B cell (primary cell): ENCODE measurements around the gene KIAA1217.

ENCODE experiments used
- EZH2 ChIP-seq: IDR thresholded peaks from 2 replicates; pipeline ENCODE4 v1.6.1; 2012; ENCODE audit warnings: borderline replicate concordance, low read depth, mild to moderate bottlenecking, moderate library complexity, low read length; ENCODE audit not compliant: insufficient read depth, poor library complexity, severe bottlenecking
- TF ChIP-seq, protein P1 (sequence below): fragments of 200-600 bp; IDR thresholded peaks from one replicate; pipeline ENCODE4 v1.8.0; 2022; ENCODE audit warnings: antibody characterized with exemption, mild to moderate bottlenecking

- TF ChIP-seq, protein P1, sequence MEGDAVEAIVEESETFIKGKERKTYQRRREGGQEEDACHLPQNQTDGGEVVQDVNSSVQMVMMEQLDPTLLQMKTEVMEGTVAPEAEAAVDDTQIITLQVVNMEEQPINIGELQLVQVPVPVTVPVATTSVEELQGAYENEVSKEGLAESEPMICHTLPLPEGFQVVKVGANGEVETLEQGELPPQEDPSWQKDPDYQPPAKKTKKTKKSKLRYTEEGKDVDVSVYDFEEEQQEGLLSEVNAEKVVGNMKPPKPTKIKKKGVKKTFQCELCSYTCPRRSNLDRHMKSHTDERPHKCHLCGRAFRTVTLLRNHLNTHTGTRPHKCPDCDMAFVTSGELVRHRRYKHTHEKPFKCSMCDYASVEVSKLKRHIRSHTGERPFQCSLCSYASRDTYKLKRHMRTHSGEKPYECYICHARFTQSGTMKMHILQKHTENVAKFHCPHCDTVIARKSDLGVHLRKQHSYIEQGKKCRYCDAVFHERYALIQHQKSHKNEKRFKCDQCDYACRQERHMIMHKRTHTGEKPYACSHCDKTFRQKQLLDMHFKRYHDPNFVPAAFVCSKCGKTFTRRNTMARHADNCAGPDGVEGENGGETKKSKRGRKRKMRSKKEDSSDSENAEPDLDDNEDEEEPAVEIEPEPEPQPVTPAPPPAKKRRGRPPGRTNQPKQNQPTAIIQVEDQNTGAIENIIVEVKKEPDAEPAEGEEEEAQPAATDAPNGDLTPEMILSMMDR: no peak
- no peak for TF ChIP-seq EZH2
Observed at GRCh38 chr10:24434961-24435360, 226.0 kb downstream of the KIAA1217 start.
